Ovary (tissue), 3 donors: ENCODE measurements around the gene RIC1.
"Not testable (repeated sequence)": the region's sequence is repeated elsewhere in the genome, so short reads cannot be mapped to it uniquely, and the experiment has no call there.

ENCODE experiments used
- EP300 ChIP-seq: sonication (generic); formaldehyde crosslinking; IDR thresholded peaks from one replicate; pipeline ENCODE4 v1.6.1; 2017; ENCODE audit warnings: antibody characterized with exemption
- POLR2A ChIP-seq: fragments of 450-650 bp; IDR thresholded peaks from one replicate; pipeline ENCODE4 v1.6.1; 2017; ENCODE audit warnings: antibody characterized with exemption, mild to moderate bottlenecking, moderate library complexity
- TF ChIP-seq, protein P1 (sequence below), 3 donors: fragments of 450-650 bp in 2 of 3; fragments of 200-600 bp in 1 of 3; IDR thresholded peaks; one replicate each; pipeline versions ENCODE4 v1.5.1 to v1.8.0; 2016 to 2022; ENCODE audit warnings: antibody characterized with exemption in 3 of 3, mild to moderate bottlenecking in 1 of 3
- donor health status: DM: no; HTN: no; CAD: no.

DNA sequence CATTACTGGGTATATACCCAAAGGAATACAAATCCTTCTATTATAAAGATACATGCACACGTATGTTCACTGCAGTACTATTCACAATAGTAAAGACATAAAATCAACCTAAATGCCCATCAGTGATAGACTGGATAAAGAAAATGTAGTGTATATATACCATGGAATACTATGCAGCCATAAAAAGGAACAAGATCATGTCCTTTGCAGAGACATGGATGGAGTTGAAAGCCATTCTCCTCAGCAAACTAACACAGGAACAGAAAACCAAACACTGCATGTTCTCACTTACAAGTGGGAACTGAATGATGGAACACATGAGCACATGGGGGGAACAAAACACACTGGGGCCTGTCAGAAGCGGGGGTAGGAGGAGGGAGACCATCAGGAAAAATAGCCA is 47.2 kb upstream of the RIC1 start:
- TF ChIP-seq, protein P1, sequence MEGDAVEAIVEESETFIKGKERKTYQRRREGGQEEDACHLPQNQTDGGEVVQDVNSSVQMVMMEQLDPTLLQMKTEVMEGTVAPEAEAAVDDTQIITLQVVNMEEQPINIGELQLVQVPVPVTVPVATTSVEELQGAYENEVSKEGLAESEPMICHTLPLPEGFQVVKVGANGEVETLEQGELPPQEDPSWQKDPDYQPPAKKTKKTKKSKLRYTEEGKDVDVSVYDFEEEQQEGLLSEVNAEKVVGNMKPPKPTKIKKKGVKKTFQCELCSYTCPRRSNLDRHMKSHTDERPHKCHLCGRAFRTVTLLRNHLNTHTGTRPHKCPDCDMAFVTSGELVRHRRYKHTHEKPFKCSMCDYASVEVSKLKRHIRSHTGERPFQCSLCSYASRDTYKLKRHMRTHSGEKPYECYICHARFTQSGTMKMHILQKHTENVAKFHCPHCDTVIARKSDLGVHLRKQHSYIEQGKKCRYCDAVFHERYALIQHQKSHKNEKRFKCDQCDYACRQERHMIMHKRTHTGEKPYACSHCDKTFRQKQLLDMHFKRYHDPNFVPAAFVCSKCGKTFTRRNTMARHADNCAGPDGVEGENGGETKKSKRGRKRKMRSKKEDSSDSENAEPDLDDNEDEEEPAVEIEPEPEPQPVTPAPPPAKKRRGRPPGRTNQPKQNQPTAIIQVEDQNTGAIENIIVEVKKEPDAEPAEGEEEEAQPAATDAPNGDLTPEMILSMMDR (IDR thresholded peaks at IDR 0.05) = not testable (repeated sequence)
- TF ChIP-seq POLR2A, EP300: not testable (repeated sequence)
